WTC11 (cell line): ENCODE measurements around the gene ODAD4.

Experiments
- FOXJ3 ChIP-seq: sonication (generic); formaldehyde crosslinking; IDR thresholded peaks from 2 replicates; pipeline ENCODE4 v1.9.0; 2021; ENCODE audit warnings: missing genetic modification reagents, mild to moderate bottlenecking, borderline replicate concordance
- ZBTB21 ChIP-seq: sonication (generic); formaldehyde crosslinking; IDR thresholded peaks from 2 replicates; pipeline ENCODE4 v1.8.1; 2023; ENCODE audit warnings: mild to moderate bottlenecking, missing genetic modification reagents, borderline replicate concordance
- ZNF232 ChIP-seq: sonication (generic); formaldehyde crosslinking; IDR thresholded peaks from 2 replicates; pipeline ENCODE4 v1.8.0; 2022; ENCODE audit warnings: mild to moderate bottlenecking, missing genetic modification reagents
- TF ChIP-seq, protein P1 (sequence below): fragments of 200-600 bp; IDR thresholded peaks from 2 replicates; pipeline ENCODE4 v1.8.0; 2022; ENCODE audit warnings: antibody characterized with exemption
- TF ChIP-seq, protein P2 (sequence below): sonication (generic); formaldehyde crosslinking; IDR thresholded peaks from 2 replicates; pipeline ENCODE4 v1.8.0; 2023; ENCODE audit warnings: mild to moderate bottlenecking, missing genetic modification reagents
- TF ChIP-seq, protein P3 (sequence below): sonication (generic); formaldehyde crosslinking; IDR thresholded peaks from 2 replicates; pipeline ENCODE4 v1.8.0; 2022; ENCODE audit warnings: missing genetic modification reagents
- TF ChIP-seq, protein P4 (sequence below): sonication (generic); formaldehyde crosslinking; IDR thresholded peaks from 2 replicates; pipeline ENCODE4 v1.8.1; 2022; ENCODE audit warnings: low read depth, mild to moderate bottlenecking, moderate library complexity, missing genetic modification reagents, borderline replicate concordance

DNA sequence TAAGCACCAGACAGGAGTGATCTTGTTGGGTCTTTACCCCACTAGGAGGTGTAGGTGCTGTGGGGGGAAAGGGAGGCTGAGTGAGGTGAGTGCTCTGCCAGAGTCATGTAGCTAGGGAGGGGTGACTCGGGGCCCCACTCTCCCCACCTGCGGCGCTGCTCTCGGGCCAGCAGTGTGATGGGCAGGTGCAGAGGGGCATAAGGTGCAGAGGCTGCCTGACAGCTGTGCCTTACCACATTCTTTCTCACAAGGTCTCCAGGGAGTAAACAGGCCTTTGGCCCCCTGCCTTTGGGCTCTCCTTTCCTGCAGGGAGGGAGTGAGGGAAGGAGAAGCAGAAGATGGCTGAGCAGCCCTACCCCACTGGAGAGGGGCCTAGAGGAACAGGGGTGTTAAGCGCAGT lies 31.7 kb downstream of the ODAD4 start:
- TF ChIP-seq, protein P1, sequence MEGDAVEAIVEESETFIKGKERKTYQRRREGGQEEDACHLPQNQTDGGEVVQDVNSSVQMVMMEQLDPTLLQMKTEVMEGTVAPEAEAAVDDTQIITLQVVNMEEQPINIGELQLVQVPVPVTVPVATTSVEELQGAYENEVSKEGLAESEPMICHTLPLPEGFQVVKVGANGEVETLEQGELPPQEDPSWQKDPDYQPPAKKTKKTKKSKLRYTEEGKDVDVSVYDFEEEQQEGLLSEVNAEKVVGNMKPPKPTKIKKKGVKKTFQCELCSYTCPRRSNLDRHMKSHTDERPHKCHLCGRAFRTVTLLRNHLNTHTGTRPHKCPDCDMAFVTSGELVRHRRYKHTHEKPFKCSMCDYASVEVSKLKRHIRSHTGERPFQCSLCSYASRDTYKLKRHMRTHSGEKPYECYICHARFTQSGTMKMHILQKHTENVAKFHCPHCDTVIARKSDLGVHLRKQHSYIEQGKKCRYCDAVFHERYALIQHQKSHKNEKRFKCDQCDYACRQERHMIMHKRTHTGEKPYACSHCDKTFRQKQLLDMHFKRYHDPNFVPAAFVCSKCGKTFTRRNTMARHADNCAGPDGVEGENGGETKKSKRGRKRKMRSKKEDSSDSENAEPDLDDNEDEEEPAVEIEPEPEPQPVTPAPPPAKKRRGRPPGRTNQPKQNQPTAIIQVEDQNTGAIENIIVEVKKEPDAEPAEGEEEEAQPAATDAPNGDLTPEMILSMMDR, result no peak
- TF ChIP-seq, protein P2, sequence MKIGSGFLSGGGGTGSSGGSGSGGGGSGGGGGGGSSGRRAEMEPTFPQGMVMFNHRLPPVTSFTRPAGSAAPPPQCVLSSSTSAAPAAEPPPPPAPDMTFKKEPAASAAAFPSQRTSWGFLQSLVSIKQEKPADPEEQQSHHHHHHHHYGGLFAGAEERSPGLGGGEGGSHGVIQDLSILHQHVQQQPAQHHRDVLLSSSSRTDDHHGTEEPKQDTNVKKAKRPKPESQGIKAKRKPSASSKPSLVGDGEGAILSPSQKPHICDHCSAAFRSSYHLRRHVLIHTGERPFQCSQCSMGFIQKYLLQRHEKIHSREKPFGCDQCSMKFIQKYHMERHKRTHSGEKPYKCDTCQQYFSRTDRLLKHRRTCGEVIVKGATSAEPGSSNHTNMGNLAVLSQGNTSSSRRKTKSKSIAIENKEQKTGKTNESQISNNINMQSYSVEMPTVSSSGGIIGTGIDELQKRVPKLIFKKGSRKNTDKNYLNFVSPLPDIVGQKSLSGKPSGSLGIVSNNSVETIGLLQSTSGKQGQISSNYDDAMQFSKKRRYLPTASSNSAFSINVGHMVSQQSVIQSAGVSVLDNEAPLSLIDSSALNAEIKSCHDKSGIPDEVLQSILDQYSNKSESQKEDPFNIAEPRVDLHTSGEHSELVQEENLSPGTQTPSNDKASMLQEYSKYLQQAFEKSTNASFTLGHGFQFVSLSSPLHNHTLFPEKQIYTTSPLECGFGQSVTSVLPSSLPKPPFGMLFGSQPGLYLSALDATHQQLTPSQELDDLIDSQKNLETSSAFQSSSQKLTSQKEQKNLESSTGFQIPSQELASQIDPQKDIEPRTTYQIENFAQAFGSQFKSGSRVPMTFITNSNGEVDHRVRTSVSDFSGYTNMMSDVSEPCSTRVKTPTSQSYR (CRISPR knock-in tag), result no peak
- TF ChIP-seq, protein P3, sequence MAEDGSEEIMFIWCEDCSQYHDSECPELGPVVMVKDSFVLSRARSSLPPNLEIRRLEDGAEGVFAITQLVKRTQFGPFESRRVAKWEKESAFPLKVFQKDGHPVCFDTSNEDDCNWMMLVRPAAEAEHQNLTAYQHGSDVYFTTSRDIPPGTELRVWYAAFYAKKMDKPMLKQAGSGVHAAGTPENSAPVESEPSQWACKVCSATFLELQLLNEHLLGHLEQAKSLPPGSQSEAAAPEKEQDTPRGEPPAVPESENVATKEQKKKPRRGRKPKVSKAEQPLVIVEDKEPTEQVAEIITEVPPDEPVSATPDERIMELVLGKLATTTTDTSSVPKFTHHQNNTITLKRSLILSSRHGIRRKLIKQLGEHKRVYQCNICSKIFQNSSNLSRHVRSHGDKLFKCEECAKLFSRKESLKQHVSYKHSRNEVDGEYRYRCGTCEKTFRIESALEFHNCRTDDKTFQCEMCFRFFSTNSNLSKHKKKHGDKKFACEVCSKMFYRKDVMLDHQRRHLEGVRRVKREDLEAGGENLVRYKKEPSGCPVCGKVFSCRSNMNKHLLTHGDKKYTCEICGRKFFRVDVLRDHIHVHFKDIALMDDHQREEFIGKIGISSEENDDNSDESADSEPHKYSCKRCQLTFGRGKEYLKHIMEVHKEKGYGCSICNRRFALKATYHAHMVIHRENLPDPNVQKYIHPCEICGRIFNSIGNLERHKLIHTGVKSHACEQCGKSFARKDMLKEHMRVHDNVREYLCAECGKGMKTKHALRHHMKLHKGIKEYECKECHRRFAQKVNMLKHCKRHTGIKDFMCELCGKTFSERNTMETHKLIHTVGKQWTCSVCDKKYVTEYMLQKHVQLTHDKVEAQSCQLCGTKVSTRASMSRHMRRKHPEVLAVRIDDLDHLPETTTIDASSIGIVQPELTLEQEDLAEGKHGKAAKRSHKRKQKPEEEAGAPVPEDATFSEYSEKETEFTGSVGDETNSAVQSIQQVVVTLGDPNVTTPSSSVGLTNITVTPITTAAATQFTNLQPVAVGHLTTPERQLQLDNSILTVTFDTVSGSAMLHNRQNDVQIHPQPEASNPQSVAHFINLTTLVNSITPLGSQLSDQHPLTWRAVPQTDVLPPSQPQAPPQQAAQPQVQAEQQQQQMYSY (CRISPR knock-in tag), result no peak
- TF ChIP-seq FOXJ3 (CRISPR knock-in tag), result no peak
- TF ChIP-seq, protein P4, sequence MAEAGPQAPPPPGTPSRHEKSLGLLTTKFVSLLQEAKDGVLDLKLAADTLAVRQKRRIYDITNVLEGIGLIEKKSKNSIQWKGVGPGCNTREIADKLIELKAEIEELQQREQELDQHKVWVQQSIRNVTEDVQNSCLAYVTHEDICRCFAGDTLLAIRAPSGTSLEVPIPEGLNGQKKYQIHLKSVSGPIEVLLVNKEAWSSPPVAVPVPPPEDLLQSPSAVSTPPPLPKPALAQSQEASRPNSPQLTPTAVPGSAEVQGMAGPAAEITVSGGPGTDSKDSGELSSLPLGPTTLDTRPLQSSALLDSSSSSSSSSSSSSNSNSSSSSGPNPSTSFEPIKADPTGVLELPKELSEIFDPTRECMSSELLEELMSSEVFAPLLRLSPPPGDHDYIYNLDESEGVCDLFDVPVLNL (CRISPR knock-in tag), result no peak
- TF ChIP-seq ZBTB21 (CRISPR knock-in tag), result no peak
- no peak for TF ChIP-seq ZNF232 (CRISPR knock-in tag)
